ENCODE results near the gene TBC1D3G.
"Not testable (repeated sequence)": the region's sequence is repeated elsewhere in the genome, so short reads cannot be mapped to it uniquely, and the experiment has no call there.

GRCh38 chr17:36375938-36376337 is 52.3 kb downstream of the TBC1D3G start:
- TF ChIP-seq CTCF, EP300, POLR2A, POLR2AphosphoS5 (IDR thresholded peaks at IDR 0.05): not testable (repeated sequence)

Data from stomach (tissue), 4 donors.